NCI-H2196 (cell line): ENCODE measurements around the gene FSCN2.
A peak's percentile ranks its signal among the peaks of the same experiment; 100 is the strongest.

Source experiments
- DNase-seq: peaks from one replicate; lab custom pipeline; 2025; ENCODE audit not compliant: unreplicated experiment; lab: John Stamatoyannopoulos, UW

The FSCN2 gene, protein sequence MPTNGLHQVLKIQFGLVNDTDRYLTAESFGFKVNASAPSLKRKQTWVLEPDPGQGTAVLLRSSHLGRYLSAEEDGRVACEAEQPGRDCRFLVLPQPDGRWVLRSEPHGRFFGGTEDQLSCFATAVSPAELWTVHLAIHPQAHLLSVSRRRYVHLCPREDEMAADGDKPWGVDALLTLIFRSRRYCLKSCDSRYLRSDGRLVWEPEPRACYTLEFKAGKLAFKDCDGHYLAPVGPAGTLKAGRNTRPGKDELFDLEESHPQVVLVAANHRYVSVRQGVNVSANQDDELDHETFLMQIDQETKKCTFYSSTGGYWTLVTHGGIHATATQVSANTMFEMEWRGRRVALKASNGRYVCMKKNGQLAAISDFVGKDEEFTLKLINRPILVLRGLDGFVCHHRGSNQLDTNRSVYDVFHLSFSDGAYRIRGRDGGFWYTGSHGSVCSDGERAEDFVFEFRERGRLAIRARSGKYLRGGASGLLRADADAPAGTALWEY

DNA sequence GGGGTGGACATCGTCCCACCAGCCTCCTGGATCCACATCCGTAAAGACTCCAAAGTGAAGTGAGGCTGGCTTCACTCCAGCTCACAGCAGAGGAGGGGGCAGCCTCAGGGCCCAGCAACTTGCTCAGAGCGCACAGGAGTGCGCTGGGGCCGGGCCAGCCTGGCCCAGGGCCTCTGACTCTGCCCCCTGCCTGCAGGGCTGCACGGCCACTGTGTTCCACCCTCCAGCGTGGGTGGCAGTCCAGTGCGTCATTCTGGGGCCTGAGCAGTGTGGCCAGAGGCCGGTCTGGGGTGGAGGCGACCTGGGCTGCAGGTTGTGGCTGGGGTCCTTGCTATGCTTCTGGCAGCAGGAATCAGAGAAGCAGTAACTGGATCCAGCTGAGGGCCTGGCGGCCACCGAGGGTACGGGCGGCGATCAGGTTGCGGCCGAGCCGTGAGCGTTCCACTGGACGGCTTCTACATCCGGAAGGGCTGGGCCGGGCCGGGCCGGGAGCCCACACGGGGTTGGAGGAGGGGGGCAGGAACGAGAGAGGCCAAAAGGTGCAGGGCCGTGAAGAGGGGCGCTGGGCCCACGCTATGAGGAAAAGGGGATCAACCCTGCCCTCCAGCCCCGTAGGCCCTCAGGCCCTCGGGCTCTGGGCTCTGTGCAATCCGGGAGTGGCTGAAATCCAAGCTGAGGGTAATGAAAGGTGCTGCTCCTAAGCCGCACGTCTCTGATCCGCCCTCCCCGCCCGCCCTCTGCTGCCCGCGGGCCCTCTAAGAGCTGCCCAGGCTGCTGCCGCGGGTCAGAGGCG is at the start of gene FSCN2:
Gene FSCN2 (plus strand): TSS at position 787 of the 793 bp plus-strand sequence. CDS start 155 bp downstream, outside the sequence.
- peak; percentile 89 for DNase-seq

DNA sequence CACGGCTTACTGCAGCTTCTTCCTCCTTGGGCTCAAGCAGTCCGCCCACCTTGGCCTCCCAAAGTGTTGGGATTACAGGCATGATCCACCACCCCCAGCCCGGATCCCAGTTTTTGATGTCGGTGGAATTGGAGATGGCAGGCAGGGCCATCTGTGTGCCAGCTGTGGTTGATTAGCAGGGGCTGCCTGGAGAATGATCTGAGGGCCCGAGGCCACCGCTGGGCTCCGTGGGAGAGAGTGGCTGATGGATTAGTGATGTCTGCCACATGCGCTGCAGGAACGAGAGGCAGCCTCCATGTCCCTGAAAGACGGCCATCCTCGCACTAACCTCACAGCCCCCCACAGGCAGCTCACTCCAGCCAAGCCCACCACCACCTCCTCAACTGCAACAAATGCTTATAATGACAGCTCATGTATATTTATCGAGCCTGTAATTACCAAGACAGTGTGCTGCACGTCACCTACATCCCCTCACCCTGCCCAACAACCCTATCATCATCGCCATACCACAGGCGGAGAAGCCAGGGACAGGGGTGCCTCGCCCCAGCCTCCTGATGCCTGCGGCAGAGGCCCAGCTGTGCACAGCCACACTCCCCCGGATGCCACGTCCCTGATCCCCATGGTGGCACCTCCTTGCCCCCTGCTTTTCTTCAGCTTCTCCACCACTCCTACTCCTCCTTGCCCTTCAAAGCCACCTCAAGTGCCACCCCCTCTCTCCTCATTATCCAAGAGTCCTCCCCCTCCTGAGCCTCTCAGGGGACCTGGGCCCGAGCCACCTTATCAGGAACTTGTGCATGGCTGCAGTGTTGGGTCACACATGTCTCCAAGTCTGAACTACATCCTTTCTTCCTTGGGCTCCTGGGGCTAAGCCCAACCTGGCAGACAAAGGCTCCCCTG is 48.8 kb upstream of the FSCN2 start:
- no peak for DNase-seq

DNA sequence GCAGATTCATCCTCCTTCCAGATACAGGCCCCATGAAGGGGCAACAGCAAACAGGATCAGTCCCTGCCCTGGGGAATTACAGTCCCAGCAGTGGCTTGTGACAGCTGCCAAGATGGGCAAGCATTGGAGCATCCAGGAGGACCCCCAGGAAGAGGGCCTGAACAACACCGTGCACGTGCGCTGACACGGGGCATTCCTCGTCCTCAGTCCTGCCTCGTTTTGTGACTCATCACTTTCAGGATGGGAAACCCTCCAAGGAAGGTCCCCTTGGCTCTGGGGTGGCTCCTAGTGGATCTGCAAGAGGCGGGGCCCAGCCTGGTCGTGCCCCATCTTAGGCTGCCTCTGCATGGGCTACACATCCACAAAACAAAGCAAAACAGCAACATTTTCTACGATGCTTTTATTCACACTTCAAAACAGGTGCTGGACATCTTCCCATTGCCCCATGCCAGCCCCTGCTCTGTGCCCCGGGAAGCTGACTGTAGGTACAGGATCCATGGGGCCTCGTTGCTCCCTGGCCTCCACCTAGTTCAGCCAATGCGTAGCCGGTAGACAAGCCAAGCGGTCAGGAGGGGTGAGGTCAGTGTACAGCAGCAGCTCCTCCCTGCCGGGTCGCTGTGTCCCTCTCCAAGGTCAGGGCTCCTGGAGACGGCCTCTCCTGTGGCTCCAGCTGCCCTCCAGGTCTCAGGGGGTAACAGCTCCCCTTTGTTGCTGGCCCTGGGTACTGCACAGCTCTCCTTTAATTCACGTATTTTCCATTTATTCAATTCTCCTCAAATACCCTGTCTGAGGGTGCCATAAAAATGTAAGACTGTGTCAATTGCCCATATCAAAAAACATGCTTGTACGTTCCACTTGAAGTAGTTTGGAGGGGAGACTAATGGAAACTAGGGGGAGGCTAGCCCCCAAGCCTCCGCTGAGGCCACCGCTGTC is 47.8 kb upstream of the FSCN2 start:
- DNase-seq, result peak; percentile 44

DNA sequence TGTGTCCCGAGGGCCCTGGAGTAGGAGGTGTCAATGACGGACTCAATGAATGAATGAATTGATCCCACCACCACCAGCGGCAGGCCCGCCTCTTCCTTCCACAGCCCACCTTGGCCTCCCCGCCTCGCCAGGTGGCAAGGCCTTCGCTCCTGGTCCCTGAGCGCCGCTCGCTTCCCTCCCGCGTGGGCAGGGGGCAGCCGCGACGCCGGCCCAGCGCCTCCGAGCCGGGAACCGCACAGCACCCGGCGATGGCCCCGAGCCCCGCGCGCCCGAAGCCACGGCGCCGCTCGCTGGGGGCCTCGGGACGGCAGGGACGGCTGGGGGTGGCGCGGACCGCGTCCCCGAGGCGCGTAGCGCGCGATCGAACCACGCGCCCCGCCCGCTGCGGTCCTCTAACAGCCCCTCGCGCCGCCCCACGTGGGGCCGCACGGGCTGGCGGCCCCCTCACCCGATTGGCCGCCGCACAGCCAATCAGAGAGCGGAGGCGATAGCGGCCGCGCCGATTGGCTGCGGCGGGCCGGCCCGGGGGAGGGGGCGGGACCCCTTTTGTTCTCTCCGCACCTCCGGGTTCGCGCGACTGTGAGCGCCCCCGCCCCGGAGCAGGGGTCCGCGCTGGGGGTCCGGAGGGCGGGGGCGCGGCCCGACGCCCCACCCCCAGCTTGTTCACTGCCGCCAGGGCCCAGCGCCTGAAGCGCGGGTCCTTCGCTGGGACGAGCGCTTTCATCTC is 46.9 kb upstream of the FSCN2 start:
- DNase-seq, result peak; percentile 95

DNA sequence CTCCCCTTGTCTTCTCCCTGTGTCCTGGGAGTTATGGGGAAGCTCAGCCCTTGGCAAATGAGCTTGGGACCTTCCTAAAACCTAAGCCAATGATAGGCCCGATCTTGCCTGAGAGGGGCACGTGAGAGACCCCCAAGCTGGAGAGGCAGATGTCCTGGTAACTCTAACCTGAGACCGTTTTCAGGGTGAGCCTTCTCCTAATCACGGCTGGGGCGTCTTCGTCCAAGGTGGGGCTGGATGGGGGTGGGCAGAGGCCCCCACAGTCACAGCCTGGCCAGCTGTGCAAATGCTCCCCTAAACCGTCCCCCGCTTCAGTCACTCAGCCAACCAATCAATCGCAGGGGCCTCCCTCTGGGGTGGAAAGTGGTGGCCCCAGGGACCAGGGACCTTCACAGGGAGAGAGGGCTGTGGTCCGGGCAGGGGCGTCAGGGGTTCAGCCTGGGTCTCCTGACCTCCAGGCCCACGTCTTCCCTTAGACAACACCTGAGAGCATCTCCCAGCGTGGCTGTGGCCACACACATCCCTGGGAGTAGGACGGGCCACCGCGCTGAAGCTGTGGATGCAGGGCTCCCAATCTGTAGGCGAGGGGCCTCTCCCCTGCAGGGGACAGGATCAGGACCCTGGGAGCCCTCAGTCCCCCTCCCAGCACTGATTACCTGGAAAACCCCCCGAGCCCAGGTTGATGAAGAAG is 46.2 kb upstream of the FSCN2 start:
- DNase-seq, result no peak

DNA sequence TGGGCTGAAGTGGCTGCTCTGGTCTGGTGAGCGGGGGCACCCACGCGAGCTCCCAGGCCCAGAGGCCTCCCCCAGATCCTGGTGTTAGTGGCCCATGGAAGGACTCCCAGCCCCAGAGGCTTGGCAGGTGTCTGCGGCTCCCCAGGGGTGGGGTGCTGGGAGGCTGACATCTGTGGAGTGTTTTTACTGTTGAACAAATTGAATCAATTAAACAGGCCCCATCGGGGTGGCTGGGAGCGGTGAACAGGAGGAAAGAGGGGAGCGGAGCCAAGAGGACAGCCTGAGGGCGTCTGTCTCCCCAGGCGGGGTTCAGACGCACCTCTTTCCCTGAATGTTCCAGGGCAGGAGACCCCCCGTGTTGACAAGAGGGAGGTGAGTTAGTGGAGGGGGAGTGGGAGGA is 45.5 kb upstream of the FSCN2 start:
- DNase-seq, result no peak

DNA sequence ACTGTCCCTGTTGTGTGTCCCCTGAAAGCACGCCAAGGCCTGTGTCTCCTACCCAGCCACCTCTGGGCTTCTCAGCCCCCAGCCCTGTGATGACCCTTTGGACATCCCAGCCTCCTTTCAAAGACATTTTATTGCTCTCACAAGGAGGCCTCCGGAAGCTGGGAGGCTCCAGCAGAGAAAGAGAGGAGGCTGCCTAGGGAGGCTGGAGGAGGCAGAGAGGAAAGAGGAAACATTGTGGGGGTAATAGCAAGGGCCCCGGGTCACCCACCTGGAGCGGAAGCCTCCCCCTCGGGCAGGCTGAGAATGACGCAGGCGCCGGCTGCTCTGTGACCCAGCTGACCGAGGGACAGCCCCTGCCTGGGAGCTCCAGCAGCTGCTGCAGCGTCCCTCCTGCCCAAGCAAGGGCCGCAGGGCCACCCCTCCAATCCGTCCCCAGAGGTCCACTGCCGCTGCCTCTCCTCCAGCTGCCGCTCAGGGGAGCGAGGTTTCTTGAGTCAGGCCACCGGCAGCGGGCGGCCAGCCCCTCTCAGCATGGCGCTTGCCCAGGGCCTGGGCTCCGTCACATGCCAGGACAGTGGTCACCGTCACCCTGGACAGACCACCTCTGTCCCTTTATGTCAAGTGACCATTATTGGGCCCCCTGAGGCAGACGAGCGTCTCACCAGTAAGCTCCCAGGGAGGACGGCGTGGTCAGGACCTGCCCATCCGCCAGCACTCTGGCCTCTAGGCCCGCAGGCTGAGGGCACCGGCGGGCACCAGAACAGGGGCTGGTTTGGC is 44.9 kb upstream of the FSCN2 start:
- DNase-seq, result no peak

DNA sequence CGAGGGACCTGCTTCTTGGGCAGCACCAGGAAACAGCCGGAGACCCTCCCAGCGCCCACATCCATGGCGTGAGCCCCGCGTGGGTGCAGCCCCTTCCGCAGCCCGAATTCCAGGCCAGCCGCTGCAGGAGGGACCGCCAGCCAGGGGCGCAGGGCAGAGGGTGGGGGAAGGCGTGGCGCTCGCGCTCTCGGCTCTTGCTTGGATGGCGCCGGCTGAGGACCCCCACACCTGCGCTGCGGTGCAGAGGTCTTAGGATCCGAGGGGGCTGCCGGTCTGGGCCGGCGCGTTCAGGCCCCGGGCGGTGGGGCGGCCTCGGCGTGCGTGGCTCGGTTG is 44.3 kb upstream of the FSCN2 start:
- DNase-seq, result no peak

DNA sequence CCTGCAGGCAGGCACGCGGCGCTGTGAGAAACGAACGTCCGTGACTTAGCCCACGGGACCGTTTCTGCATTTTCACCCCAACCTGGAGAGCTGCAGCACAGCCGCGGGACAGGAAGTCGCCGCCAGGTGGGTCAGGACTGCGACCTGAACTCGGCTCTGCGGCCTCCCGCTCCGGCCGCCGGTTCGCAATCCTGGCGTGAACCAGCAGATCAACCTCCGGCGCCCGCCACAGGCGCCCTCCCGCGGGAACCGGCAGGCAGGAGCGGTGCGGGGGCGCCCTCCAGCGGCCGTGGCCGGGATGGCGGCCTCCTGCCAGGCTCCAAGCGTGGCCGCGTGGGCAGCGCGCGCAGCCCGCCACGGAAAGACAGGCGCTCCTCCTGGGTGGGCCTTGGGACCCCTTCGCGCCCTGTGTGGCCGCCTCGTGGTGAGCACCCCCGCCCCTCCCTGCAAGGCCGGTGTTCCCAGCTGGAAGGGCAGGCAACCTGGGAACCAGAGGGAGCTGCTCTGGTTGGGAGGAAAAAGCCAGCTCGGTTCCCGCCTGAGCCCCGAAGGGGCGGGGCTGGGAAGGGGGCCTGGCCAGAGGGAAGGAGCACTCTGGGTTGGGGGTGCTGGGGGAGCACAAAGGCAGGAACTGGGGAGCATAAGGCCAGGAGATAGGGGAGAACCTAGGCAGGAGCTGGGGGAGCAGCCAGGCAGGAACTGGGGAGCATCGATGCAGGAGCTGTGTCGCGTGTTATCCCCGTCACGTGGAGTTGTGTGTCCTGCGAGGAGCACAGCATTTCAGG is 43.8 kb upstream of the FSCN2 start:
- peak; percentile 97 for DNase-seq

DNA sequence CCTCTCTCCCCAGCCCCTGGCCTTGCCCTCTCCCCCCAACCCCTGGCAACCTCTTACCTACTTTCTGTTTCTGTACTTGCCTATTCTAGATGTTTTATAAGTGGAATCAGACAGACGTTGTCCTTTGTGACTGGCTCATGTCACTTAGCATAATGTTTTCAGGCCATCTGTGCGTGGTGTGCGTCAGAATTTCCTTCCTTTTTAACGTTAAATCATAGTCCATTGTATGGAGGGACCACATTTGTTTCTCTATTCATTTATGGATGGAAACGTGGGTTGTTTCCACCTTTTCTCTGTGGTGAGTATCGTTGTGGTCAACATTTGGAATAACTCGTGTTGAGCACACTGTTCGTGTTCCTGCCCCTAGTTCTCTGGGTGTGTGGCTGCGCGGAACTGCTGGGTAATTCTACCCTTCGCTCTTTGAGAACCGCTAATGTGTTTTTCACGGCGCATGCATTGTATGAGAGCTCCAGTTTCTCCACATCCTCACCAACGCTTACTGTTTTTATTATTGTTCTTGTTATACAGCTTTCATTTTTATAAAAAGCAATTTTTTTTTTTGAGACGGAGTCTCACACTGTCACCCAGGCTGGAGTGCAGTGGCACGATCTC is 41.9 kb upstream of the FSCN2 start:
- DNase-seq, result no peak

DNA sequence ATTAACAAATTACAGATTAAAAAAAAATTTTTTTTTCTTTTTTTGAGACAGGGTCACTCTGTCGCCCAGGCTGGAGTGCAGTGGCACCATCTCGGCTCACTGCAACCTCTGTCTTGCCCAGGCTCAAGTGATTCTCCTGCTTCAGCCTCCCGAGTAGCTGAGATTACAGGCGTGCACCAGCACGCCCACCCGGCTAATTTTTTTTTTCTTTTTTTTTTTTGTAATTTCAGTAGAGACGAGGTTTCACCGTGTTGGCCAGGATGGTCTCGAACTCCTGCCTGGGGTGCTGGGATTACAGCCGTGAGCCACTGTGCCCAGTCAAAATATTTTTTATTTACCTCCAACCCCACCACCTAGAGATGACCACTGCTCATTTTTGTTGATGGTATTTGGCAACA is 41.1 kb upstream of the FSCN2 start:
- no peak for DNase-seq

DNA sequence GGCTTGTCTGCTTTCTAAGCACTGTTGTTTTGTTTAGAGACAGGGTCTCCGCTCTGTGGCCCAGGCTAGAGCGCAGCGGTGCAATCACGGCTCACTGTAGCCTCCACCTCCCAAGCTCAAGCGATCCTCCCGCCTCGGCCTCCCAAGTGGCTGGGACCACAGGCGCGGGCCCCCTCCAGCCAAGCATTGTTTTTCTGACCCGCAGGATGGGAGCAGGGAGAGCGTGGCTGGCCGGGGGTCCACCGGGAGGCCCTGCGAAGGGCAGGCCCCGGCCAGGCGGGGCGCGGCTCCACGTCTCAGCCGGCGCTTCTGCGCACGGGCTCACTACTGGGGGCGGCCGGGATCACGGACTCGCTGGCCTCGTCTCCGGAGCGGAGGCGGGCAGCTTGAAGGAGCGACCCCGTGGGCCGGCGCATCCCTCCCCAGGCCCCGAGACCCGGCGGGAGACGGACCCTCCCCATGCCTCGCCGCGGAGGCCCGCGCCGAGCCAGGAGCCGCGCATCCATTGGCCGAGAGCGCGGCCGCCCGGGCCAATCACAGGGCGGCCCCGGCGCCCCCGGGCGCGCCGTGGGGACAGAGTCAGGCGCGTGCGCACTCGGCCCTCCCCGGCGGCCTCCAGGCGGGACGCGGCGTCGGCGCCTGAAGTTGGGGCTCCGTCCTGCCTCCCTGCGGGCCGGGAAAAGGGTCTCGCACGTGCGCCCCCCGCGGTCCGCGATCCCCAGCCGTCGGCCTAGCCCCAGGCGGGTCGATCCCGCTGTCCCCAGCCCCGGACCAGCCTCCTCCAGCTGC is 40.5 kb upstream of the FSCN2 start:
- peak; percentile 96 for DNase-seq

DNA sequence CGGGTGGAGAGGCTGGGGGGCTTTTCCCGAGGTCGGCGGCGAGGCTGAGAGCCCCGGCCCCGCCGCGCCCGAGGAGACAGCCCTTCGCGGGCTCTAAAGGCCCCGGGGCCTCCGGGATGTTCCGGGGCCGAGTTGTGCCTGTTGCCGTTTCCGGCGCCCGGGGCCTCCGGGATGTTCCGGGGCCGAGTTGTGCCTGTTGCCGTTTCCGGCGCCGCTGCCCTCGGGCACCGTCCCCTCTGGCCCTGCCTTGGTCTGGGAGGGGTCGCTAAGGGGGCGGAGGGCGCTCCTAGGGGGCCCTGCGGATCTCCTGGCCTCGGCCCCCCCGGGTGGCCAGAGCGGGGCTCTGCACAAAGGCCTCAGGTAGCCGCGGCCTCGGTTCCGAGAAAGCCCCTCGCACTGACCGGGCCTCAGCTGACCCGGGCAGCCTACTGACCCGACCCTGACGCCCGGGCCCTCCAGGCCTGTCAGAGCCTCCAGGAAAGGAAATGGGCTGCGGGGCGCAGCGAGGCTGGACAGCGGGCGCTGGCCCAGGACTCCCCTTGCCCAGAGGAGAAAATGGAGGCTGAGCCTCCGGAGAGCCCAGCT is 39.8 kb upstream of the FSCN2 start:
- no peak for DNase-seq

DNA sequence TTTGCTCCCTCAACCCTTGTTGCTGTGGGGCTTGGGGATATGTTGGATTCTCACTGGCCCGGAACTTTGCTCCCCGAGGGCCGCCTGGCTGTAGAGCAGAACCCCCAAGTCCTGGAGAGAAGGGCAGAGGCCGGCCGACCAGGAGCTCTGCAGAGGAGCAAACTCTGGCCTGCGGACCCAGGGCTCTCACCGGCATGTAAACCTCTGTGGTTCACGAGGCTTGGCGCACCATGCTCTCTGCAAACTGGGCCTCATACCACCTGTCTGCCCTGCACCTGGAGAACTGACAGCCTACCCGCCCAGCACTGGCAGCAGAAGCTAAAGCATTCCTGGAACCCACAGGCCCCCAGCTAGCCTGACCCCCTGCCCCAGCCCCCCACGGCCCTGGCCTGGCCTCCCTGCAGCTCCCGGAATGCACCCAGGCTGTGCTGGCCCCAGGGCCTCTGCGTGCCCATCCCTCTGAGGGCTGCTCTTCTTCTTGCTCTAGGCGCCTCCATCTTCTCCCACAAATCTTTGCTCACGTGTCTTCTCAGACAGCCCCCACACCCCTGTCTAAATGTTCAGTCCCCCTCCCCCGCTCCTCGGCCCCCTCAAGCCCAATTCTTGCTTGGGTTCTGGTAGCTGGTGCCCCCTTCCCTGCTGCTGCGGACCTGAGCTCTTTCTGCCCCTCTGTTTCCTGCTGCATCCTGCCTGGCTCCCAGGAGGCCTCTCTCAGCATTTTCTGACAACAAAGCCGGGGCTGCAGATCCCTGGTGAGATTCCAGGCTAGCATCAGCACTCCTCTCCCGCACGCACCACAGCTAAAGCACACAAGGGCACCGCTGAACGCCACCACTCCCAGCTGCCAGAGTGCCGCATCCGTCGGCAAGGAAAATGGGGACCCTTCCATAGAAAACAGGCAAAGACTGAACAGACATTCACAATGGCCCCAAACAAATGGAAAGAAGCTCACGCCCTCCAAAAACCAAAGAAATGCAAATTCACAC is 38.9 kb upstream of the FSCN2 start:
- DNase-seq, result no peak
